MM.1S (cell line): ENCODE data around the gene CAPN5.

Source experiments
- DNase-seq: peaks from one replicate; pipeline ENCODE4 v3.0.0-alpha.2; 2015
- H2AFZ ChIP-seq: fragments of 300-600 bp; sonication (generic); 2 replicates; pipeline ENCODE4 v1.6.0; 2016; ENCODE audit warnings: antibody characterized with exemption, low read length
- H3F3A ChIP-seq: fragments of 300-600 bp; sonication (generic); 2 replicates; pipeline ENCODE4 v1.6.1; 2016; ENCODE audit warnings: mild to moderate bottlenecking, antibody characterized with exemption, low read length, moderate library complexity, mixed read lengths; ENCODE audit not compliant: insufficient read depth
- H3K27ac ChIP-seq: fragments of 300-600 bp; sonication (generic); 2 replicates; pipeline ENCODE4 v1.5.1; 2016; ENCODE audit warnings: mild to moderate bottlenecking, low read length
- H3K27me3 ChIP-seq: fragments of 300-600 bp; sonication (generic); replicated peaks from 2 replicates; pipeline ENCODE4 v1.6.0; 2016; ENCODE audit warnings: low read length; ENCODE audit not compliant: insufficient read depth
- H3K36me3 ChIP-seq: fragments of 300-600 bp; sonication (generic); replicated peaks from 2 replicates; pipeline ENCODE4 v1.6.1; 2016; ENCODE audit warnings: mild to moderate bottlenecking, low read length, mixed read lengths; ENCODE audit not compliant: insufficient read depth
- H3K4me1 ChIP-seq: fragments of 300-600 bp; sonication (generic); 2 replicates; pipeline ENCODE4 v1.6.1; 2016; ENCODE audit warnings: low read length, mixed read lengths
- H3K4me2 ChIP-seq: fragments of 300-600 bp; sonication (generic); 2 replicates; pipeline ENCODE4 v1.6.0; 2016; ENCODE audit warnings: low read depth, low read length
- H3K4me3 ChIP-seq: fragments of 300-600 bp; sonication (generic); 2 replicates; pipeline ENCODE4 v1.5.1; 2016; ENCODE audit warnings: low read length, mixed read lengths
- H3K79me2 ChIP-seq: fragments of 300-600 bp; sonication (generic); 2 replicates; pipeline ENCODE4 v1.6.1; 2016; ENCODE audit warnings: mixed run types, low read length, mixed read lengths
- H3K9ac ChIP-seq: fragments of 300-600 bp; sonication (generic); 2 replicates; pipeline ENCODE4 v1.6.1; 2016; ENCODE audit warnings: low read length, mixed read lengths
- H3K9me2 ChIP-seq: fragments of 300-600 bp; sonication (generic); replicated peaks from 2 replicates; pipeline ENCODE4 v1.6.1; 2016; ENCODE audit warnings: mild to moderate bottlenecking, low read length, mixed read lengths; ENCODE audit not compliant: insufficient read depth
- H3K9me3 ChIP-seq: fragments of 300-600 bp; sonication (generic); replicated peaks from 2 replicates; pipeline ENCODE4 v1.6.1; 2016; ENCODE audit warnings: mild to moderate bottlenecking, low read length, mixed read lengths; ENCODE audit not compliant: insufficient read depth
- H4K20me1 ChIP-seq: fragments of 300-600 bp; sonication (generic); 2 replicates; pipeline ENCODE4 v1.6.1; 2016; ENCODE audit warnings: mild to moderate bottlenecking, low read length, moderate library complexity, mixed read lengths; ENCODE audit not compliant: insufficient read depth
- CTCF ChIP-seq: fragments of 300-600 bp; sonication (generic); IDR thresholded peaks from 2 replicates; pipeline ENCODE4 v1.5.1; 2016; ENCODE audit warnings: antibody characterized with exemption, low read length, mixed read lengths
- EZH2 ChIP-seq: fragments of 300-600 bp; sonication (generic); optimal IDR thresholded peaks from 2 replicates; pipeline ENCODE3; 2017; ENCODE audit warnings: low read depth, mild to moderate bottlenecking, antibody characterized with exemption, low read length, mixed read lengths
- EZH2phosphoT487 ChIP-seq: fragments of 300-600 bp; sonication (generic); IDR thresholded peaks from 2 replicates; pipeline ENCODE4 v1.6.1; 2018; ENCODE audit warnings: antibody characterized with exemption, low read length

Gene CAPN5

GRCh38 chr11:77026743-77027142, 40.0 kb upstream of the CAPN5 start:
- Histone ChIP-seq H2AFZ (no peak overlapping the region), H3K4me1 (no peaks in the 10 kb centered on the region), H3K79me2 (no peaks in the 10 kb centered on the region), H3K27ac (no peak overlapping the region), H3K4me2 (no peak overlapping the region), H3K9me3 (no peaks in the 10 kb centered on the region), H3K9me2 (no peaks in the 10 kb centered on the region), H3K27me3 (no peaks in the 10 kb centered on the region), H4K20me1 (no peaks in the 10 kb centered on the region), H3K9ac (no peak overlapping the region), H3K36me3 (no peaks in the 10 kb centered on the region), H3F3A (no peaks in the 10 kb centered on the region), H3K4me3 (no peak overlapping the region)
- DNase-seq, result no peak
- TF ChIP-seq EZH2 (no peak), EZH2phosphoT487 (no peak), CTCF (no peak)

DNA sequence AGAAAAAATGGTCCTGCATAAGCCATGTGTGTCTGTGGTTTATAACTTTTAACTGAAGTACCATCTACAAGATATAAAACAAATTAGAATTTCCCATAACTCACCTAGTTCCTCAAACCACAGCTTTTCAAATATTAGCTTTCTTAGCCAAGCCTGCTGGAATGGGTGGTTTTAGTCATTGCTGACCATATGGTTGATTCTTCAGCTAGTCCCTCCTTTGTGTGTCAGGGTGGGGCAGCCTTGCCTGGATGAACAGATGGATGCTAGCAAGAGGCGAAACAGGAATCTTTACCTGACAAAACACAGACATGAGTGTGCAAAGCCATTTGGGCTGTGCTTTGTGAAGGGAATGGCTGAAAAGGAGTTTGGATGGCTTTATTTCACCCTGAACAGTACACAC, 39.5 kb upstream of the CAPN5 start:
- no peaks in the 10 kb centered on the region for H3K36me3 ChIP-seq
- no peaks in the 10 kb centered on the region for H3K79me2 ChIP-seq
- TF ChIP-seq EZH2phosphoT487, result no peak
- TF ChIP-seq CTCF, result no peak
- TF ChIP-seq EZH2, result no peak
- H3K27ac ChIP-seq, result no peak overlapping the region
- no peak overlapping the region for H2AFZ ChIP-seq
- H3K4me1 ChIP-seq, result no peaks in the 10 kb centered on the region
- no peaks in the 10 kb centered on the region for H3K9me3 ChIP-seq
- H3K9ac ChIP-seq, result no peak overlapping the region
- no peak overlapping the region for H3K4me3 ChIP-seq
- H3K27me3 ChIP-seq, result no peaks in the 10 kb centered on the region
- H3K4me2 ChIP-seq, result no peak overlapping the region
- H4K20me1 ChIP-seq, result no peaks in the 10 kb centered on the region
- no peaks in the 10 kb centered on the region for H3F3A ChIP-seq
- DNase-seq, result no peak
- H3K9me2 ChIP-seq, result no peaks in the 10 kb centered on the region

- H3K4me1 ChIP-seq, result no peaks in the 10 kb centered on the region
- H3F3A ChIP-seq, result no peaks in the 10 kb centered on the region
- H3K36me3 ChIP-seq, result no peaks in the 10 kb centered on the region
- H3K4me2 ChIP-seq, result no peak overlapping the region
- H3K27ac ChIP-seq, result no peak overlapping the region
- no peaks in the 10 kb centered on the region for H3K9me3 ChIP-seq
- no peak overlapping the region for H3K4me3 ChIP-seq
- H4K20me1 ChIP-seq, result no peaks in the 10 kb centered on the region
- no peak overlapping the region for H2AFZ ChIP-seq
- no peaks in the 10 kb centered on the region for H3K27me3 ChIP-seq
- no peaks in the 10 kb centered on the region for H3K79me2 ChIP-seq
- H3K9ac ChIP-seq, result no peak overlapping the region
- TF ChIP-seq CTCF (no peak), EZH2phosphoT487 (no peak), EZH2 (no peak)
- no peak for DNase-seq
- H3K9me2 ChIP-seq, result no peaks in the 10 kb centered on the region
Measured at GRCh38 chr11:77029829-77030228, 36.9 kb upstream of the CAPN5 start.
